Neutrophil (primary cell): ENCODE results near the gene XDH.

Experiments
- H3K27ac ChIP-seq: fragments of 200-600 bp; sonication (generic); 2 replicates; pipeline ENCODE4 v1.5.1; 2016; ENCODE audit warnings: mild to moderate bottlenecking, moderate library complexity
- H3K27me3 ChIP-seq: fragments of 200-600 bp; sonication (generic); 2 replicates; pipeline ENCODE4 v1.6.0; 2016; ENCODE audit warnings: mild to moderate bottlenecking
- H3K36me3 ChIP-seq: fragments of 200-600 bp; sonication (generic); 2 replicates; pipeline ENCODE4 v1.5.1; 2017
- H3K4me1 ChIP-seq, 2 experiments: fragments of 200-600 bp in 1 of 2; sonication (generic) in 1 of 2; 1 replicate in 1 of 2; 2 replicates in 1 of 2; pipeline versions ENCODE4 v1.5.1 to v1.6.1; 2013 to 2016; ENCODE audit warnings: low read depth in 1 of 2, low read length in 1 of 2, mild to moderate bottlenecking in 1 of 2, moderate library complexity in 1 of 2; ENCODE audit not compliant: control insufficient read depth in 1 of 2, insufficient read depth in 1 of 2
- H3K4me3 ChIP-seq, 2 experiments: fragments of 200-600 bp in 1 of 2; sonication (generic) in 1 of 2; 1 replicate in 1 of 2; 2 replicates in 1 of 2; pipeline ENCODE4 v1.5.1; 2013 to 2016; ENCODE audit warnings: low read depth in 1 of 2, low read length in 1 of 2, mild to moderate bottlenecking in 1 of 2, moderate library complexity in 1 of 2
- H3K9me3 ChIP-seq: fragments of 200-600 bp; sonication (generic); 2 replicates; pipeline ENCODE4 v1.5.1; 2016
- CTCF ChIP-seq: fragments of 200-600 bp; sonication (generic); IDR thresholded peaks from 2 replicates; pipeline ENCODE4 v1.5.1; 2016; ENCODE audit warnings: antibody characterized with exemption

XDH gene

GRCh38 chr2:31332521-31332920 lies 82.0 kb downstream of the XDH start:
- H3K36me3 ChIP-seq = no peaks in the 10 kb centered on the region
- H3K4me3 ChIP-seq = no peak overlapping the region
- TF ChIP-seq CTCF = no peak
- no peaks in the 10 kb centered on the region for H3K9me3 ChIP-seq
- H3K4me1 ChIP-seq = peaks cover 8 to 11% of the 10 kb centered on the region in 2 experiments
- no peaks in the 10 kb centered on the region for H3K27me3 ChIP-seq
- H3K27ac ChIP-seq = no peak overlapping the region

- Histone ChIP-seq H3K27ac (no peak overlapping the region), H3K9me3 (no peaks in the 10 kb centered on the region), H3K36me3 (no peaks in the 10 kb centered on the region), H3K27me3 (no peaks in the 10 kb centered on the region), H3K4me3 (no peak overlapping the region), H3K4me1 (peaks cover 6% of the 10 kb centered on the region in 2 experiments)
- no peak for TF ChIP-seq CTCF
Observed at GRCh38 chr2:31331156-31331555, 83.4 kb downstream of the XDH start.

- no peak for TF ChIP-seq CTCF
- peaks cover 0 to 6% of the 10 kb centered on the region in 2 experiments for H3K4me1 ChIP-seq
- no peaks in the 10 kb centered on the region for H3K9me3 ChIP-seq
- no peaks in the 10 kb centered on the region for H3K36me3 ChIP-seq
- no peak overlapping the region for H3K4me3 ChIP-seq
- H3K27ac ChIP-seq = no peak overlapping the region
- H3K27me3 ChIP-seq = no peaks in the 10 kb centered on the region
Observed at GRCh38 chr2:31329081-31329625, 85.4 kb downstream of the XDH start.

- Histone ChIP-seq H3K4me1 (peaks cover 0 to 6% of the 10 kb centered on the region in 2 experiments), H3K27me3 (no peaks in the 10 kb centered on the region), H3K4me3 (no peak overlapping the region), H3K9me3 (no peaks in the 10 kb centered on the region), H3K36me3 (no peaks in the 10 kb centered on the region), H3K27ac (no peak overlapping the region)
- no peak for TF ChIP-seq CTCF
Observed at GRCh38 chr2:31328026-31328425, 86.5 kb downstream of the XDH start.

GRCh38 chr2:31327505-31327904 lies 87.0 kb downstream of the XDH start:
- TF ChIP-seq CTCF = no peak
- Histone ChIP-seq H3K27me3 (no peaks in the 10 kb centered on the region), H3K27ac (no peak overlapping the region), H3K9me3 (no peaks in the 10 kb centered on the region), H3K36me3 (no peaks in the 10 kb centered on the region), H3K4me1 (peaks cover 0 to 6% of the 10 kb centered on the region in 2 experiments), H3K4me3 (no peak overlapping the region)
